IPS-15b (cell line): Measurements from ENCODE around the gene SYCN.
A peak's percentile ranks its signal among the peaks of the same experiment; 100 is the strongest.
"Not testable (repeated sequence)": the region's sequence is repeated elsewhere in the genome, so short reads cannot be mapped to it uniquely, and the experiment has no call there.

Experiments used
- H3K27me3 ChIP-seq: one replicate; pipeline ENCODE4 v1.6.1; 2013; ENCODE audit warnings: low read length; ENCODE audit not compliant: control insufficient read depth, insufficient read depth
- H3K36me3 ChIP-seq: one replicate; pipeline ENCODE4 v1.6.1; 2013; ENCODE audit warnings: low read length; ENCODE audit not compliant: control insufficient read depth, insufficient read depth
- H3K4me1 ChIP-seq: one replicate; pipeline ENCODE4 v1.6.1; 2013; ENCODE audit warnings: mild to moderate bottlenecking, low read length; ENCODE audit not compliant: control insufficient read depth, insufficient read depth
- H3K4me3 ChIP-seq: one replicate; pipeline ENCODE4 v1.5.1; 2013; ENCODE audit warnings: low read depth, low read length
- H3K9ac ChIP-seq: one replicate; pipeline ENCODE4 v1.6.1; 2013; ENCODE audit warnings: low read depth, mild to moderate bottlenecking, low read length
- H3K9me3 ChIP-seq: one replicate; pipeline ENCODE4 v1.6.1; 2013; ENCODE audit warnings: mild to moderate bottlenecking, low read length; ENCODE audit not compliant: control insufficient read depth, insufficient read depth

Gene SYCN, protein sequence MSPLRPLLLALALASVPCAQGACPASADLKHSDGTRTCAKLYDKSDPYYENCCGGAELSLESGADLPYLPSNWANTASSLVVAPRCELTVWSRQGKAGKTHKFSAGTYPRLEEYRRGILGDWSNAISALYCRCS

DNA sequence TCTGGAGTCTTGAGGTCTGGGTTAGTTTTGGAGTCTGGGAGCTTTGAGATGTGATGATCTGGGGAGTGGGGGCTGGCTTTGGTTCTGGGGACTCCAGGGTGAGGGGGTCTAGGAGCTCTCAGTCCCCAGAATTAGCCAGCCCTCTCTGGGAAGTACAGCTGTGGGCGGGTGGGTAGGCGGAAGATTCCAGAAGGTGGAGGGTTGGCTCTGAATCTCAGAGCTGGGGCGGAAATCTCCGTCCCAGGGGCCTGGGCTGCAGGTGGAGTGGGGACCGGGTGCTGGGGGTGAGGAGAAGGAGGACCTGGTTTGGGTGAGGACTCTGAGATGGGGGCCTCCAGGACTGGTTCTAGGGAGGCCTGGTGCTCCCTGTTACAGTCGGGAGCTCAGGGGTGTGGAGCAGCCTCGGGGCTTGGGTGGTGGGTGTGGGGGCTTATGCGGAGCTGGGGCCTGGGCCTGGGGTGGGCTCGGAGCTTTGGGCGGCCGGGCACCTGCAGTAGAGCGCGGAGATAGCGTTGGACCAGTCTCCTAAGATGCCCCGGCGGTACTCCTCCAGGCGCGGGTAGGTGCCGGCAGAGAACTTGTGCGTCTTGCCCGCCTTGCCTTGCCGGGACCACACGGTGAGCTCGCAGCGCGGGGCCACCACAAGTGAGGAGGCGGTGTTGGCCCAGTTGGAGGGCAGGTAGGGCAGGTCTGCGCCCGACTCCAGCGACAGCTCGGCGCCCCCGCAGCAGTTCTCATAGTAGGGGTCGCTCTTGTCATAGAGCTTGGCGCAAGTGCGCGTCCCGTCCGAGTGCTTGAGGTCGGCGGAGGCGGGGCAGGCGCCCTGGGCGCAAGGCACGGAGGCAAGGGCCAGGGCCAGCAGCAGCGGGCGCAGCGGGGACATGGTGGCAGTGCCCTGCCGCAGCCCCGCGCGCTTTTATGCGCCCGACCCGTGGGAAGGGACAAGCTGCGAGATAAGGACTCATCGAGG is at the start of gene SYCN:
TSS of gene SYCN (minus strand) at position 892 of the 970 bp plus-strand sequence. CDS start at position 883, 9 bp downstream.
- no peak within 1 kb of the TSS for H3K9ac ChIP-seq
- H3K4me3 ChIP-seq, result peak within 1 kb of the TSS; percentile 35
- H3K9me3 ChIP-seq, result no peaks in the 10 kb centered on the region
- H3K4me1 ChIP-seq, result peaks cover 2% of the 10 kb centered on the region
- H3K27me3 ChIP-seq, result peaks cover 15% of the 10 kb centered on the region
- H3K36me3 ChIP-seq, result no peaks in the 10 kb centered on the region

DNA sequence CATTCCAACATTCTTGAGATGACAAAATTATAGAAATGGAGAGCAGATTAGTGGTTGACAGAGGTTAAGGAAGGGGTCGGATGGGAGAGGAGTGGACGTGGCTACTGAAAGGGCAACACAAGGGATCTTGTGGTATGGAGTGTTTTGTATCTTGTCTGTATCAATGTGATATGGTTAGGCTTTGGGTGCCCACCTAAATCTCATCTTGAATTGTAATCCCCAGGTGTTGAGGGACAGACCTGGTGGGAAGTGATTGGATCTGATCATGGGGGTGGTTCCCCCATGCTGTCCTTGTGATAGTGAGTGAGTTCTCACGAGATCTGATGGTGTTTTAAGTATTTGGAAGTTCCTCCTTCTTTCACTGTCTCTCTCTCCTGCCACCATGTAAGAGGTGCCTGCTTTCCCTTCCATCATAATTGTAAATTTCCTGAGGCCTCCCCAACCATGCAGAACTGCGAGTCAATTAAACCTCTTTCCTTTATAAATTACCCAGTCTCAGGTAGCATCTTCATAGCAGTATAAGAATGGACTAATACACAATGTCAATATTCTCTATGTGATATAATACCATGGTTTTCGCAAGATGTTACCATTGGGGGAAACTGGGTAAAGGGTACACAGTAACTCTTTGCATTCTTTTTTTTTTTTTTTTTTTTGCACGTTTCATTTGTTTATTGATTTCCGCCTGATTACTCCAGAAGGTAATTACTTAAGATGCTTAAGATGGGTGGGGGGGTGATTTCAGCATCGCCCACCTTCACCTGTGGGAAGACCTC is 49.5 kb upstream of the SYCN start:
- H3K9ac ChIP-seq, result no peak overlapping the region
- H3K36me3 ChIP-seq, result no peaks in the 10 kb centered on the region
- no peak overlapping the region for H3K4me3 ChIP-seq
- H3K4me1 ChIP-seq, result no peaks in the 10 kb centered on the region
- H3K27me3 ChIP-seq, result peaks cover 23% of the 10 kb centered on the region
- H3K9me3 ChIP-seq, result no peaks in the 10 kb centered on the region

DNA sequence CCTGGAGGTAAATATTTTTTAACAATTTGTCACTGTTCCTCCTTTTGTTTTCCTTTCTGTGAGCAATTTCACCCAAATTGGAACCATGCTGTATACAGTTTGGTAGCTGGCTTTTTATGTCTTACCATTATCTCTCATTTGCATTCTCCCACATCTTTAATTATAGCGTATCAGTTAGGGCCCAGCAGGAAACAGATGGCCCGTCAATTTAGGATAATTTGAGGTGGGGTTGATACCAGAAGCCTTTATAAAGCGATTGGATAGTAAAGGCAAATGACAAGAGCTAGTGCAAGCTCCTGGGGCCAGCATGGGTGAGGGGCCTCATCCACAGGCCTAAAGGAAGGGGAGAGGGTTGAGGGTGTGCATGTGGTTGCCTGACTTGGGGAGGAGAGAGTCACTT is 48.4 kb upstream of the SYCN start:
- no peaks in the 10 kb centered on the region for H3K4me1 ChIP-seq
- H3K9ac ChIP-seq, result no peak overlapping the region
- no peaks in the 10 kb centered on the region for H3K36me3 ChIP-seq
- no peak overlapping the region for H3K4me3 ChIP-seq
- peaks cover 34% of the 10 kb centered on the region for H3K27me3 ChIP-seq
- H3K9me3 ChIP-seq, result no peaks in the 10 kb centered on the region

DNA sequence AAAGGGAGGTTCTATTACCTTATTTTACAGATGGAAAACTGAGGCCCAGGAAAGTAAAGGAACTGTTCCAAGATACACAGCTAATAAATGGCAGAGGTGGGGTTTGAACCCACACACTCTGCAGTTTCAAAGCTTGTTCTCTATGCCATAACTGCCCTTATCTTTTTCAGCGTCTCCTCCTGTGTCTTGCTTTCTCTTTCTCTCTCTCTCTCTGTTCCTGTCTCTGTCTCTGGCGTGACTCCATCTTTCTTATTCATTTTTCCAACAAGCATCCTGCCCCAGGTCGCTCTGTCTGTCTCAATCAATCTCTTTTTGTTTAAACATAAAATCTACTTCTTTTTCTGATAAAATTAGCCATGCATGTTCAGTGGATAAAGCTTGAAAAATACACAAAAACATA is 47.8 kb upstream of the SYCN start:
- H3K27me3 ChIP-seq, result peaks cover 40% of the 10 kb centered on the region

DNA sequence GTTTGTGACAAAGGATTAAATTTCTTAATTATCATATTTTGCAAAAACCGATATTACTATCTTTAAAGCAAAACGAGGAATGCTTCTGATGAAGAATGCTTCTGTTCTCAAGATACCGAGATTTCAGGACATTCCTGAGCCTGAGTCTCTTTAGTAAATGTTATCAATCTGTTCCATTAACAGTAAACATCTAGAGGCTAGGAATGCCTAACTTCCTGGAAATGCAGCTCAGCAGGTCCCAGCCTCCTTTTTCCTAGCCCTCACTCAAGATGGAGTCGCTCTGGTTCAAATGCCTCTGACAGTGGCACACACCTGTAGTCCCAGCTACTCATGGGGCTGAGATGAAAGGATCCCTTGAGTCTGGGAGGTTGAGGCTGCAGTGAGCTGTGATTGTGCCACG is 47.0 kb upstream of the SYCN start:
- Histone ChIP-seq H3K27me3 (peaks cover 42% of the 10 kb centered on the region), H3K9me3 (no peaks in the 10 kb centered on the region), H3K4me3 (no peak overlapping the region), H3K4me1 (no peaks in the 10 kb centered on the region), H3K36me3 (no peaks in the 10 kb centered on the region), H3K9ac (no peak overlapping the region)

More for the DNA sequence above, 47.8 kb upstream of the SYCN start:
- no peak overlapping the region for H3K4me3 ChIP-seq
- no peak overlapping the region for H3K9ac ChIP-seq
- H3K4me1 ChIP-seq, result no peaks in the 10 kb centered on the region
- H3K9me3 ChIP-seq, result no peaks in the 10 kb centered on the region
- no peaks in the 10 kb centered on the region for H3K36me3 ChIP-seq

DNA sequence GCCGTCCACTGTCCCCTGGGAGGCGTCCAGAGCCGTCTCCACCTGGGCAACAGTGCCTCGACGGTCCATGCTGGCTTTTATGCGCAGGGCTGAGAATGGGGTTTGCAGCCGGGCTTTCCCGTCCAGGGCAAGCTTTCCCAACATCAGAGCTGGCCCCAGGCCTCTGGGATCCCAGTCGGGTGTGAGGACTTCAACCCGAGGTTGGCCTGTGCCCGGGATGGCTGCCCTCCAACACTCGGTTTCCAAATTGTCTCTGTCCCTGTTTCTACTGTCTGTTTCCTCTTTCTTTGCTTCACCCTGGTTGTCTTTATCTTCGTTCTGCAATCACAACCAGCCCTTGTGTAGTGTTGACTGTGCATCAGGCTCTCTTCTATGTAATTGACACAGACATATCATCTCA is 44.7 kb upstream of the SYCN start, which contains the start of gene IFNL4:
TSS of gene IFNL4 (minus strand) at position 51 of the 400 bp plus-strand sequence.
- no peaks in the 10 kb centered on the region for H3K4me1 ChIP-seq
- H3K9ac ChIP-seq, result peak within 1 kb of the TSS; percentile 37
- H3K27me3 ChIP-seq, result peaks cover 45% of the 10 kb centered on the region
- peak within 1 kb of the TSS; percentile 53 for H3K4me3 ChIP-seq
- H3K36me3 ChIP-seq, result no peaks in the 10 kb centered on the region
- H3K9me3 ChIP-seq, result no peaks in the 10 kb centered on the region

DNA sequence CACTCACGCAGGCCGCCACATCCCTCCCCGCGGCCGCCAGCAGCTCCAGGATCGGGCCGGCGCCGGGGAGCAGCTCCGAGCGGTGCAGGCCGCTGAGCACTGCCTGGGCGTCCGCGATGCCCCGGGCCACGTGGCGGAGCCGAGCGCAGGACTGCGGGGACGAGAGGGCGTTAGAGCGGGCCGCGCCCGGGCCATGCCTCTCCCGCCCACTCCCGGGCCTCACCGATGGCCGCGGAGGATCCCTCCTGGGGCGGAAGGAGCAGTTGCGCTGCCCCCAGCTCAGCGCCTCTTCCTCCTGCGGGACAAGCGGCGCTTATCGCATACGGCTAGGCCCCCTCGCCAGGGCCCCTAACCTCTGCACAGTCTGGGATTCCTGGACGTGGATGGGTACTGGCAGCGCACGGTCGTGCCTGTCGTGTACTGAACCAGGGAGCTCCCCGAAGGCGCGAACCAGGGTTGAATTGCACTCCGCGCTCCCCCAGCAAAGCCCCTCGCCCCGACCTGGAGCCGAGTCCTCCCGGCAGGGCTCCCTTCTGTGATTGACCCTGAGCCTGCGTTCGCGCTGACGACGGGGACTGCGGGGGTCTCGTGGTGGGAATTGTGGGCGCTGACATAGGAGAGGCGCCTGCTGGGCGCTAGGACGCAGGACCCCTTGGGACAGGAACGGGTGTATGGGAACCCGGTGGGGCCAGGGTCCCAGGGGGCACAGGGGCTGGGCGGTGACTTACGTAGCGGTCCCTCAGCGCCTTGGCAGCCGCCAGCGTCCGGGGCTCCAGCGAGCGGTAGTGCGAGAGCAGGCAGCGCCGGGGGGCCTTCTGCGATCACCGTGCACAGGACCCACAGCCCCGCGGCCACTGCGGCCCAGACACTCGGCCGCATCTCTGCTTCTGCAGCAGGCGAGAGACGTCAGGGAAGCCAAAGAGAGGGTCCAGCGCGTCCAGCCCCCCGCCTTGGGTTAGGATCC is 43.9 kb upstream of the SYCN start:
- Histone ChIP-seq H3K9ac (peak overlapping the region; percentile 37), H3K4me3 (peak overlapping the region; percentile 53), H3K36me3 (no peaks in the 10 kb centered on the region), H3K27me3 (peaks cover 45% of the 10 kb centered on the region), H3K4me1 (no peaks in the 10 kb centered on the region), H3K9me3 (no peaks in the 10 kb centered on the region)

DNA sequence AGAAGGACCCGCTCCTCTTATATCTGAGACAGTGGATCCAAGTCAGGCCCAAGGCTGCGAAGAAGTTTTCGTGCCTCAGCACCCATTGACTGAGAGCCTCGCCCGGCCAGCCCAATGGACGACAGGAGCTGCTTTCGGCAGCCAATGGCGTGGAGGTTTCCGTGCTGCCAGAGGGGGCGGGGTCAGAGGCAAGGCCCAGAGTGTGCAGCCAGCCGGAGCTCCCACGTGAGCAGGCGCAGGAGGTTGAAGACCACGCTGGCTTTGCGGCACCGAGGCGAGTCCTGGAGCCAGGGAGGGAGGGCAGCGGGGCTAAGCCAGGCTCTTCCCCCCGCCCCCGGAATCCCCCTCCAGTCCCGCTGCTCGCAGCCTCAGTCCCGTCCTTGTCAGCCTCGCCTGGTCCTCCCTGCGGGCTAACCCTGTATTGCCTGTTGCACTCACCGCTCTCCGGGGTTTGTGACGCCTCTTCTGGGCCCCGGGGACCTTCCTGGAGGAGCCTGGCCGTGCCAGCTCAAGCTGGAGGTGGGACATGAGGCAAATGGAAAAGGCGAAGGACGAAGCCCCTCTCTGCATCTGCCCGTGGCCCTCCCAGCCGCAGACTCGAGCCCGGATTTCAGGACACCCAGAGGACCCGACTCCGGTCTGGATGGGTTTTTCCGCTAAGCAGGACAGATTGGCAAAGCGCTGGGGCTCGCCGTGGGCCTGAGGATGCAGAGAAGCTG is 43.0 kb upstream of the SYCN start:
- Histone ChIP-seq H3K9ac (no peak overlapping the region), H3K36me3 (no peaks in the 10 kb centered on the region), H3K4me3 (peak overlapping the region; percentile 53), H3K4me1 (no peaks in the 10 kb centered on the region), H3K9me3 (no peaks in the 10 kb centered on the region), H3K27me3 (peaks cover 45% of the 10 kb centered on the region)

DNA sequence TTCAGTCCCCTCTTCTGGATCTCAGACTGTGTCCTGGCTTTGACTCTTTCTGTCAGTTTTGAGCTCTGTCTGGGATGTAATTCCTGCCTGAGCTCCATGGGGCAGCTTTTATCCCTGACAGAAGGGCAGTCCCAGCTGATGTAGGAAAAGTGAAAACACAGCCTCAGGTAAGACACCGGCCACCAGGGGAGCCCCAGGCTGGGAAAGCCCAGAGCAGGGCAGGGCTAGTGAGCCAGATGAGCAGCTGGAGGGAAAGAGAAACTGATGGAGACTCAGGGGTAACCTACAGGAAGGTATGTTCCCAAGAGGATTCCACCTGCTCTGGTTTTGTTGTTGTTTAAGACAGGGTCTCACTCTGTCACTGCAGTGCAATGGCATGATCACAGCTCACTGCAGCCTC is 41.1 kb upstream of the SYCN start:
- H3K9ac ChIP-seq, H3K4me3 ChIP-seq, H3K4me1 ChIP-seq, H3K9me3 ChIP-seq, H3K36me3 ChIP-seq: not testable (repeated sequence)
- peaks cover 43% of the 10 kb centered on the region for H3K27me3 ChIP-seq

DNA sequence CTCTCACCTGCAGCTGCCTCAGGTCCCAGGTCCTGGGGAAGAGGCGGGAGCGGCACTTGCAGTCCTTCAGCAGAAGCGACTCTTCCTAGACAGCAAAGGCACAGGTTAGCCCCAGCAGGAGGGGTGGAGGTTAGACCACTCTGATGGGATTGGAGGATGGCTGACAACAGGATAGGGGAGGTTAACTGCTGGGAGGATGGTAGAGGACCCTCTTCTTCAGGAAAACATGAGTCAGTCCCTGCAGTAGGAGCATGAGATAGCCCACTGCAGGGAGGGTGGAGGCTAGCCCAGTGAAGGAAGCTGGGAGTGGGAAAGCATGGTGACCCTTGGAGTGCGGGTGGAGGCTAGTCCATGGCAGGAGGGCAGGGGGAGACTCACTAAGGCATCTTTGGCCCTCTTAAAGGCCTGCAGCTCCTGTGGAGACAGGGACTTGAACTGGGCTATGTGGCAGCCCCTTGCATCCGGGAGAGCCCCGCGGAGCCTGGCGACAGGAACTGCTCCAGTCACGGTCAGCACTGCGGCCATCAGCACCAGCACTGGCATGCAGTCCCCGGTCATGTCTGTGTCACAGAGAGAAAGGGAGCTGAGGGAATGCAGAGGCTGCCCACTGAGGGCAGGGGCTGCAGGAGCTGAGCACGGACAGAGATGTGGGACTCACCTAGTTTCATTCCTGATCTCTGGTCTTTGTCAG is 40.5 kb upstream of the SYCN start, which contains the start of gene IFNL3:
TSS of gene IFNL3 (minus strand) at position 597 of the 691 bp plus-strand sequence. CDS start at position 558, 39 bp downstream.
- H3K9me3 ChIP-seq, H3K4me1 ChIP-seq, H3K4me3 ChIP-seq, H3K36me3 ChIP-seq, H3K9ac ChIP-seq: not testable (repeated sequence)
- peaks cover 37% of the 10 kb centered on the region for H3K27me3 ChIP-seq
